ENCODE results near the gene ZBED5.

- TF ChIP-seq CTCF (IDR thresholded peaks at IDR 0.05) (no peak), POLR2A (IDR thresholded peaks at IDR 0.05) (no peak)
Measured at GRCh38 chr11:10895285-10895684, 37.4 kb upstream of the ZBED5 start.
